Activated CD4-positive, alpha-beta T cell treated with anti-CD3 and anti-CD28 coated beads, Interleukin-2, Interleukin-4, amounts not matched to agents 100 ng/mL and 50 ng/mL, durations not matched to agents 16 hours and 8 hours (primary cell): ENCODE measurements around the gene NELL1.

ENCODE experiments used
- DNase-seq: peaks from one replicate; pipeline ENCODE4 v3.0.0-alpha.2; 2020; ENCODE audit warnings: low spot score

The NELL1 gene

GRCh38 chr11:21421711-21422329 lies 752.4 kb downstream of the NELL1 start:
- no peak for DNase-seq

GRCh38 chr11:21426931-21427330 lies 757.5 kb downstream of the NELL1 start:
- no peak for DNase-seq

- no peak for DNase-seq
Observed at GRCh38 chr11:21427726-21428125, 758.3 kb downstream of the NELL1 start.

- no peak for DNase-seq
Observed at GRCh38 chr11:21428796-21429195, 759.4 kb downstream of the NELL1 start.

GRCh38 chr11:21429401-21429800 lies 760.0 kb downstream of the NELL1 start:
- no peak for DNase-seq

GRCh38 chr11:21430537-21430936 lies 761.2 kb downstream of the NELL1 start:
- no peak for DNase-seq

GRCh38 chr11:21446939-21447590 lies 777.7 kb downstream of the NELL1 start:
- DNase-seq, result no peak

GRCh38 chr11:21447871-21448270 lies 778.5 kb downstream of the NELL1 start:
- no peak for DNase-seq

- DNase-seq, result no peak
Observed at GRCh38 chr11:21456186-21456585, 786.8 kb downstream of the NELL1 start.

GRCh38 chr11:21460082-21460481 lies 790.7 kb downstream of the NELL1 start:
- no peak for DNase-seq

- no peak for DNase-seq
Observed at GRCh38 chr11:21461701-21462100, 792.3 kb downstream of the NELL1 start.

GRCh38 chr11:21464601-21465193 lies 795.3 kb downstream of the NELL1 start:
- DNase-seq, result no peak

GRCh38 chr11:21465203-21465602 lies 795.8 kb downstream of the NELL1 start:
- DNase-seq, result no peak

- DNase-seq, result no peak
Observed at GRCh38 chr11:21465920-21466319, 796.5 kb downstream of the NELL1 start.

GRCh38 chr11:21470521-21470920 lies 801.1 kb downstream of the NELL1 start:
- no peak for DNase-seq

GRCh38 chr11:21472261-21472660 lies 802.9 kb downstream of the NELL1 start:
- no peak for DNase-seq

GRCh38 chr11:21474529-21474928 lies 805.1 kb downstream of the NELL1 start:
- no peak for DNase-seq

- no peak for DNase-seq
Observed at GRCh38 chr11:21475276-21475675, 805.9 kb downstream of the NELL1 start.

GRCh38 chr11:21476588-21476987 lies 807.2 kb downstream of the NELL1 start:
- no peak for DNase-seq

GRCh38 chr11:21480240-21480639 lies 810.9 kb downstream of the NELL1 start:
- no peak for DNase-seq

- DNase-seq, result no peak
Observed at GRCh38 chr11:21481255-21481654, 811.9 kb downstream of the NELL1 start.

- DNase-seq, result no peak
Observed at GRCh38 chr11:21484039-21484438, 814.7 kb downstream of the NELL1 start.

- no peak for DNase-seq
Observed at GRCh38 chr11:21485006-21485405, 815.6 kb downstream of the NELL1 start.

GRCh38 chr11:21485426-21485825 lies 816.0 kb downstream of the NELL1 start:
- DNase-seq, result no peak
